Pericardium fibroblast (primary cell): Measurements from ENCODE around the gene GIT1. TPM values are rescaled to one million over a fixed set of nuclear protein-coding genes. Genes with fewer than 3 reads are reported as not detected.

Source experiments
- total RNA-seq: library from RNA; depleted of rRNA; stranded (reverse); fragments of >200 nt; gene quantifications from 2 replicates; pipeline ENCODE4 v1.2.3, GENCODE V29; 2015

GIT1 gene, protein sequence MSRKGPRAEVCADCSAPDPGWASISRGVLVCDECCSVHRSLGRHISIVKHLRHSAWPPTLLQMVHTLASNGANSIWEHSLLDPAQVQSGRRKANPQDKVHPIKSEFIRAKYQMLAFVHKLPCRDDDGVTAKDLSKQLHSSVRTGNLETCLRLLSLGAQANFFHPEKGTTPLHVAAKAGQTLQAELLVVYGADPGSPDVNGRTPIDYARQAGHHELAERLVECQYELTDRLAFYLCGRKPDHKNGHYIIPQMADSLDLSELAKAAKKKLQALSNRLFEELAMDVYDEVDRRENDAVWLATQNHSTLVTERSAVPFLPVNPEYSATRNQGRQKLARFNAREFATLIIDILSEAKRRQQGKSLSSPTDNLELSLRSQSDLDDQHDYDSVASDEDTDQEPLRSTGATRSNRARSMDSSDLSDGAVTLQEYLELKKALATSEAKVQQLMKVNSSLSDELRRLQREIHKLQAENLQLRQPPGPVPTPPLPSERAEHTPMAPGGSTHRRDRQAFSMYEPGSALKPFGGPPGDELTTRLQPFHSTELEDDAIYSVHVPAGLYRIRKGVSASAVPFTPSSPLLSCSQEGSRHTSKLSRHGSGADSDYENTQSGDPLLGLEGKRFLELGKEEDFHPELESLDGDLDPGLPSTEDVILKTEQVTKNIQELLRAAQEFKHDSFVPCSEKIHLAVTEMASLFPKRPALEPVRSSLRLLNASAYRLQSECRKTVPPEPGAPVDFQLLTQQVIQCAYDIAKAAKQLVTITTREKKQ
- 30.5 and 37.3 TPM in 2 replicates for total RNA-seq

DNA sequence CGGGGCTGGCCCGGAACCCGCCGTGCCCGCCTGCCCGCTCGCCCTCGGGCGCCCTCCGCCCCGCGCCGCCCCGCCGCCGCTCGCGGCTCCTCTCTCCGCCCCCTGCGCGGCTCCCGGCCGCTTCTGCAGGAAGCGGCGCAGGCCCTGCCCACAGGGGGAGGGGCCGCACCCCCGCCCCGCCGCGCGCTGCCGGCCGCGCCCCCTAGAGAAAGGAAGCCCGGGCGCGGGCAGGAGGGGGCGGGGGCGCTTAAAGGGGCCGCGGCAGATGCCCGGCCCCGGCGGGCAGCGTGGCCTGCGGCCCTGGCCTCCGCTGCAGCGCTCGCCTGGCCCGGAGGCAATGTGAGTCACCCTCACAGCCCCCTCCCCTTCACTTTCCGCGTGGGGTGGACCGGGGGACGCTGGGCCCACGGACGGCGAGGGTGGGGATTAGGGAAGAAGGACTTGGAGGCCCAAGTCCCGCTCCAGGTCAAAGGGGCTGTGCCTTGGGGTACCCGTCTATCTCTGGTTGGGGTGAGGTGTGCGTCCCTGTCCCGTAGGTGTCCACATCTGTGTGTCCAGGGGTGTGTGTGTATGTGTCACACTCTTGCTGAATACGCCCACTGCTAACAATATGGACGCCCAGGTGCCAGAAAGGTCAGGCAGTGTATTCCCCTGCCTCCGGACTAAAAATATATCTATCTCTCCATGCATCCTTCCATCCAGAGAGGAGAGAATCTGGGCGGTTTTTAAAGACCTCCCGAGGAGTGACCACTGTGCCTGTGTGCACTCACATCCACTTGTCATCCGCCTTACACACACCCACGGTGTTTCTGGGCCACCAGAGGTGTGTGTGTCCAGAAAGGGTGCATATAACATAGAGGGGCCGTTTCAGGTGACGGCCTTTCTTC lies at the start of gene GIT1:
TSS of gene GIT1 (minus strand) at position 125 of the 887 bp plus-strand sequence. CDS start 270 bp downstream, outside the sequence.

DNA sequence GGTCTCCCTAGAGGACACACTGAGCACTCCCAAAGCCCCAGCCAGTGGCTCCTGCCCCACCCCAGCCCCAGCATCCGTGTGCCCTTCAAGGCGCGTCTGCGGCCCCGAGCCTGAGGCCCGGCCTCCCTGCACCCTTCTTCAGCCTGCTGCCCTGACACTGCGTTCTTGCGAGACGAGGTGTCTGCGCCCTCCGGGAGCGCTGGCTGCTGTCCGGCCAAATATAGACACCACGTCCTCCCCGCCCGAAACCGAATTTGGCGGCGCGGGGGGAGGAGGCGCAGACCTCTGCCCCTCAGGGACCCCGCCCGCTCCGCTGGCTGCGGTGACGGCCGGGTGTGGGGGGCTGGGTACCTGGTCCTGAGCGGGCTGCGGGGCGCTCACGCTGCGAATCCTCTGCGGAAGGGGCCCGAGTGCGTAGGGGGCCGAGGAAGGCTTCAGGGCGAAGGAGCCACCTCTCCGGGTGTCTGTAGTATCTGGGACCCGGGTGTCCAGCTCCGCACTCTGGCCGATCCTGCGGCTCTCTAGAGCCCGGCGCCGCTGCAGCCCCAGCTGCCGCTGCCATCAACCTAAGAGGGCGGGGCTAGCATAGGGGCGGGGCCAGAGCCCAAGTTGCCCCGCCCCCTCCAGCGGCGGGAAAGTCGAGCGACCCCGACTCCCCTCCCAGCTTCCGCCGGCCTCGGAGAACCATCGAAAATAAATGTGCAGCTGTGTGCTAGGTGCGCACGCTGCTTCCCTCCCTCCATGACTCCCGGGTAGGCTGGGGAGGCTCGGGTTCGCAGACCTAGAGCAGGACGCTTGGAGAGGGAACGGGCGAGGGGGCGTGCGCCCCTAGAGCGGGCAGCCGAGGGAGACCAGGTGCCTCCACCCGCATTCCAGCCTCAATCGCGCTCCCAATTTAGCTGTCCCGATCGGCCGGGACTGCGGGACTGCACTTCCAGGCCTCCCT lies 33.2 kb upstream of the GIT1 start, which contains the start of gene CORO6:
TSS of gene CORO6 (minus strand) at position 576 of the 946 bp plus-strand sequence. CDS start 1,491 bp downstream, outside the sequence.

DNA sequence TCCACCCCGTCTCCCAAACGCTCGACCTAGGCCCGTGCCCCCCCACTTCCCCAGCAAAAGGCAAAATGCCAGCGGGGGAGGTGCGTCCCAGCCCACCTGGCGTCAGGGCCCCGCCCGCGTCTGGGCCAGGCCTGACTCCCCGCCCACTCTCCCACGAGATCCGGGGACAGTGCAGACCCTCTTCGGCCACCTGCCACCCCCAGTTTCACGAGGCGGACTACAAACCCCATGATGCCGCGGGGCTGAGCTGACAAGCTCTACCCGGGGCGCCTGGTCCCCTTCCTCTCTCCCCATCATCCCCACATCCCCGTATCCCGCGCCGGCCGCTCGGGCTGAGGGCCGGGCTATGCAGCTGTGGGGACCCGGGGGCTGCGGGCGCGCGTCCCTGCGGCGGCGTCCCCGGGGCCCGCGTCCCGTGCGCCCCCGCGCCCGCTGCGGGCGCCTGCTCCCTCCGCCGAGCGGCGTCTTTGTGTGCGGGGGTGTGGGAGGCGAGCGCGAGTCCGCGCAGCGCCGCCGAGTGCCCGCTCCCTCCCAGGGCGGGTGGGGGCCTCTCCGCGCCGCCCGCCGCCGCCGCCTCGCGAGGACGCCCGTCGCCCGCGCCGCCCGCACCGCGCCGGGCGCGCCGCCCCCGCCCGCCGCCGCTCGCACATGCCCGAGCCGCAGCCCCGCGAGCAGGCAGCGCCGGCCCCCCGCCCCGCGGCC lies 3.6 kb upstream of the GIT1 start, which contains the start of gene ANKRD13B:
TSS of gene ANKRD13B (plus strand) at position 283 of the 702 bp plus-strand sequence. CDS start 490 bp downstream, outside the sequence.

DNA sequence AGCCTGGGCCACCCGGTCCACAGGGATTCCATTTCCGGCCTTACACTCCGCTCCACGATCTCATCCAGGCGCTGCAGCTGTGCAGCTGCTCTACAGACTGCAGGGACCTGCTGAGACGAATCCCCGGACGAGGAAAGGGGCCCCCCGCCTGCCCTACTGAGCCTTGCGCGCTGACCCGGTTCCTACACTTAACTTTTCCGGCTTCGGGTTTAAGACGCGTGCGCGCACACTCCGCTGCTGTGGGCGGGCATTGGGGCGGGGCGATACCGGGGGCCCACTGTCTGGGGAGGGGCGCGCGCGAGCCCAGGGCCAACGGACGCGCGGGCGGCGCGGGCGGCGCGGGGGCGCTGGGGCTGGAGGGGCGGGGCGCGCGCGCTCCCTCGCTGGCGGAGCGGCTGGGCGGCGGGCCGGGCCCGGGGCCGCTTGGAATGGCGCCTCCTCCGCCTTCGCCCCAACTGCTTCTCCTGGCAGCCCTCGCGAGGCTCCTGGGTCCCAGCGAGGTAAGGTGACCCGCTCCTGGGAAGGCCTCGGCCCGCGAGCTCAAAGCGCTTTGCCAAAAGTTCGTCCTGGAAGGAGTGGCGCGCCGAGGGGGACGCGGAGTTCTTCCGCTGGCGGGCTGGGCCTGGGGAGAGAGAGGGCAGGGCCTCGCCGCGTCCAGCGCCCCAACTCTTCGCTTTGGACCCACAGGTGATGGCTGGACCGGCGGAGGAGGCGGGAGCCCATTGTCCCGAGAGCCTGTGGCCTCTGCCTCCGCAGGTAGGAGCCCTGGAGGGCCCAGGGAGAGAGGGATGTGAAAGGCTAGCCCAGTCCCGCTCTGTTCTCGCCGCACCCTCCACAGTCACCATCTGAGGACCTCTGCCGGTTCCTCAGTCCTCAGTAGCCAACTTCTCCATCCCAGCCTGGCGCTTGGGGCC lies 20.9 kb downstream of the GIT1 start, which contains the start of gene TP53I13:
TSS of gene TP53I13 (plus strand) at position 371 of the 914 bp plus-strand sequence. CDS start at position 429, 58 bp downstream.

DNA sequence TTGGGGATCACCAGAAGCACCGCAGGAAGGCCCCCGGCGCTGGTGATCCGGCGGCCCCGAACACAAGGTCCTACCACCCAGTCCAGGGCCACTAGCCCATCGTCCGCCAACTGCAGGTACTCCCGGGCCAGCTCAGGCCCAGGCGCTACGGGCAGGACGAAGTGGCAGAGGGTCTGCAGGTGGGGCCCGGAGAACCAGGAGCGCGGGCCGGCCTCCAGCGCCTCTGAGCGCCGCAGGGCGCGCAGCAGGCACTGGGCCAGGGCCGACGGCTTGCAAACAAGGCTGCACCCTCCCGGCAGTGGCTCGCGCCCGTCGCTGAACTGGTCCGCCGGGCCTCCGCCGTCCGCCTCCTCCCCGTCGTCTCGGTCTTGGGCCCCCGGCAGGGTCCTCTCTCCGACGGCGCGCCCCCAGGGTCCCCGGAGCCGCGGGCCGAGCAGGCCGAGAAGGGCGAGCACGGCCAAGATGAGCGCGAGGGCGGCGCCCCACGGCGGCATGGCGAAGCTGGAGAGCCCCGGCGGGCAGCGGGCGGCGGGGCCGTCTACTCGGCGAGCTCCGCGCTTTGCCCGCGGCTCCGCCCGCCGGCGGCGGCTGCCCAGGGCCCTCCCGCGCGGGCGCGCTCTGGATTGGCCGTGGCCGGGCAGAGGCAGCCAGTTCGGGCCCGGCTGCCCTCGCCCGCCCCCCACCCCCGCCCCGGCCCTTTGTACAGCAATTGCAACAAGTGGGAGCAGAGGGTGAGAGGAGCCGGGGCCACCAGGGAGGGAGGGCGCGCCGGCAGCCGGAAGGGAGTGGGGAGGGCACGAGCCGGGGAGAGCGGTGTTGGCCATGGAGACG lies 22.8 kb downstream of the GIT1 start, which contains the start of gene ABHD15:
TSS of gene ABHD15 (minus strand) at position 565 of the 831 bp plus-strand sequence. CDS start at position 494, 71 bp downstream.

Other genes with a start within 250 kb of the GIT1 start
- gene TAOK1, start 199.3 kb downstream of the GIT1 start, total RNA-seq, result 48.0 and 73.0 TPM in 2 replicates
- 11.6 and 12.1 TPM in 2 replicates for gene ABHD15, start 22.6 kb downstream of the GIT1 start, total RNA-seq
- gene TP53I13, start 20.9 kb downstream of the GIT1 start, total RNA-seq, result 46.7 and 96.5 TPM in 2 replicates
- gene ANKRD13B, start 3.5 kb upstream of the GIT1 start, total RNA-seq, result 16.2 and 24.3 TPM in 2 replicates
- gene CORO6, start 33.3 kb upstream of the GIT1 start, total RNA-seq, result 16.0 and 27.3 TPM in 2 replicates